Caco-2 (cell line): ENCODE data around the gene SDCCAG8. TPM values are rescaled to one million over a fixed set of nuclear protein-coding genes. Genes with fewer than 3 reads are reported as not detected.

Experiments
- BruUV-seq: library from RNA; stranded (reverse); fragments of 400-500 nt; replicated peaks from 2 replicates; lab custom pipeline; 2021; lab: Mats Ljungman, UMichigan
- CTCF ChIA-PET: fragments of 300-600 bp; sonication (Branson Sonifier 250); formaldehyde crosslinking; loops from one replicate; lab custom pipeline; 2022; ENCODE audit warnings: antibody characterized with exemption; lab: Charles Lee
- POLR2A ChIA-PET: fragments of 300-600 bp; sonication (Branson Sonifier 250); formaldehyde crosslinking; loops from one replicate; lab custom pipeline; 2022; ENCODE audit warnings: antibody characterized with exemption; lab: Charles Lee
- DNase-seq, 2 experiments: peaks; one replicate each; pipeline versions ENCODE4 v3.0.0 to v3.0.0-alpha.2; 2020 to 2022
- H3K27me3 ChIP-seq: replicated peaks from 2 replicates; pipeline ENCODE4 v1.6.0; 2011; ENCODE audit warnings: low read length; ENCODE audit not compliant: control insufficient read depth, insufficient read depth
- H3K36me3 ChIP-seq: 2 replicates; pipeline ENCODE4 v1.5.1; 2011; ENCODE audit warnings: low read length; ENCODE audit not compliant: control insufficient read depth, insufficient read depth
- H3K4me1 ChIP-seq: fragments of 250-450 bp; sonication (Bioruptor Pico); 2 replicates; pipeline ENCODE4 v1.5.1; 2020; ENCODE audit warnings: mild to moderate bottlenecking
- H3K4me3 ChIP-seq: 2 replicates; pipeline ENCODE4 v1.5.1; 2011; ENCODE audit warnings: low read depth, mild to moderate bottlenecking, control low read depth, low read length
- H3K9me3 ChIP-seq: fragments of 250-450 bp; sonication (Bioruptor Pico); 2 replicates; pipeline ENCODE4 v1.5.1; 2020; ENCODE audit warnings: mild to moderate bottlenecking, moderate library complexity
- H3K27ac Mint-ChIP-seq: one replicate; pipeline ENCODE4 v1.8.0; 2022; ENCODE audit warnings: mixed read lengths; ENCODE audit not compliant: unreplicated experiment
- H3K27me3 Mint-ChIP-seq: one replicate; pipeline ENCODE4 v1.8.0; 2022; ENCODE audit warnings: mixed read lengths; ENCODE audit not compliant: insufficient read depth, unreplicated experiment
- H3K36me3 Mint-ChIP-seq: one replicate; pipeline ENCODE4 v1.8.0; 2022; ENCODE audit warnings: mild to moderate bottlenecking, mixed read lengths; ENCODE audit not compliant: insufficient read depth, unreplicated experiment
- H3K4me1 Mint-ChIP-seq: one replicate; pipeline ENCODE4 v1.8.0; 2022; ENCODE audit warnings: low read depth, mixed read lengths; ENCODE audit not compliant: unreplicated experiment
- H3K4me3 Mint-ChIP-seq: one replicate; pipeline ENCODE4 v1.8.0; 2022; ENCODE audit warnings: mild to moderate bottlenecking, moderate library complexity, mixed read lengths; ENCODE audit not compliant: unreplicated experiment
- H3K9me3 Mint-ChIP-seq: one replicate; pipeline ENCODE4 v1.8.0; 2022; ENCODE audit warnings: mixed read lengths; ENCODE audit not compliant: unreplicated experiment
- CTCF ChIP-seq, 2 experiments: fragments of 200-600 bp in 1 of 2; IDR thresholded peaks; 1 replicate in 1 of 2; 2 replicates in 1 of 2; pipeline versions ENCODE4 v1.5.1 to v1.8.0; 2011 to 2022; ENCODE audit warnings: antibody characterized with exemption in 1 of 2, control low read depth in 1 of 2, inconsistent platforms in 1 of 2, low read depth in 1 of 2, low read length in 1 of 2, mild to moderate bottlenecking in 1 of 2, moderate library complexity in 1 of 2; ENCODE audit not compliant: insufficient read depth in 1 of 2, severe bottlenecking in 1 of 2, unreplicated experiment in 1 of 2
- intact Hi-C: fragments of 100-400 bp; cut with micrococcal nuclease; formaldehyde crosslinking; loops from one replicate; pipeline ENCODE4 v1.10.0; 2022; ENCODE audit not compliant: unreplicated experiment
- total RNA-seq: library from RNA; stranded (reverse); gene quantifications from 2 replicates; pipeline ENCODE4 v1.2.3, GENCODE V29; 2022

The SDCCAG8 gene
- total RNA-seq, 1 experiment from 2014 or later: 23.0 TPM

- ChIA-PET POLR2A (no interaction called here), CTCF (no interaction called here)
- Histone ChIP-seq H3K27me3 (no peaks in the 10 kb centered on the region), H3K4me1 (no peaks in the 10 kb centered on the region), H3K36me3 (no peaks in the 10 kb centered on the region), H3K9me3 (no peaks in the 10 kb centered on the region), H3K4me3 (no peak overlapping the region)
- Mint-ChIP-seq H3K36me3 (peaks cover 7% of the 10 kb centered on the region), H3K9me3 (no peaks in the 10 kb centered on the region), H3K27me3 (no peaks in the 10 kb centered on the region), H3K4me1 (no peaks in the 10 kb centered on the region), H3K4me3 (no peak overlapping the region), H3K27ac (no peak overlapping the region)
- intact Hi-C loops: no loop called here
- BruUV-seq: no TSS peak
- no peak for DNase-seq
- no peak for TF ChIP-seq CTCF (IDR thresholded peaks at IDR 0.05; ENCODE audit: insufficient read depth in 1 of 2, low read depth in 1 of 2, low read length in 1 of 2, severe bottlenecking in 1 of 2, unreplicated experiment in 1 of 2)
Measured at GRCh38 chr1:243459059-243459458, 203.2 kb downstream of the SDCCAG8 start.

- no peak for DNase-seq
- Mint-ChIP-seq H3K4me1 (no peaks in the 10 kb centered on the region), H3K4me3 (no peak overlapping the region), H3K36me3 (peaks cover 7% of the 10 kb centered on the region), H3K9me3 (no peaks in the 10 kb centered on the region), H3K27me3 (no peaks in the 10 kb centered on the region), H3K27ac (no peak overlapping the region)
- H3K36me3 ChIP-seq: no peaks in the 10 kb centered on the region
- no peaks in the 10 kb centered on the region for H3K4me1 ChIP-seq
- intact Hi-C loops: no loop called here
- no peaks in the 10 kb centered on the region for H3K27me3 ChIP-seq
- BruUV-seq: no TSS peak
- ChIA-PET POLR2A (no interaction called here), CTCF (no interaction called here)
- TF ChIP-seq CTCF (IDR thresholded peaks at IDR 0.05; ENCODE audit: insufficient read depth in 1 of 2, low read depth in 1 of 2, low read length in 1 of 2, severe bottlenecking in 1 of 2, unreplicated experiment in 1 of 2): no peak
- no peaks in the 10 kb centered on the region for H3K9me3 ChIP-seq
- no peak overlapping the region for H3K4me3 ChIP-seq
Measured at GRCh38 chr1:243461700-243462099, 205.9 kb downstream of the SDCCAG8 start.

DNA sequence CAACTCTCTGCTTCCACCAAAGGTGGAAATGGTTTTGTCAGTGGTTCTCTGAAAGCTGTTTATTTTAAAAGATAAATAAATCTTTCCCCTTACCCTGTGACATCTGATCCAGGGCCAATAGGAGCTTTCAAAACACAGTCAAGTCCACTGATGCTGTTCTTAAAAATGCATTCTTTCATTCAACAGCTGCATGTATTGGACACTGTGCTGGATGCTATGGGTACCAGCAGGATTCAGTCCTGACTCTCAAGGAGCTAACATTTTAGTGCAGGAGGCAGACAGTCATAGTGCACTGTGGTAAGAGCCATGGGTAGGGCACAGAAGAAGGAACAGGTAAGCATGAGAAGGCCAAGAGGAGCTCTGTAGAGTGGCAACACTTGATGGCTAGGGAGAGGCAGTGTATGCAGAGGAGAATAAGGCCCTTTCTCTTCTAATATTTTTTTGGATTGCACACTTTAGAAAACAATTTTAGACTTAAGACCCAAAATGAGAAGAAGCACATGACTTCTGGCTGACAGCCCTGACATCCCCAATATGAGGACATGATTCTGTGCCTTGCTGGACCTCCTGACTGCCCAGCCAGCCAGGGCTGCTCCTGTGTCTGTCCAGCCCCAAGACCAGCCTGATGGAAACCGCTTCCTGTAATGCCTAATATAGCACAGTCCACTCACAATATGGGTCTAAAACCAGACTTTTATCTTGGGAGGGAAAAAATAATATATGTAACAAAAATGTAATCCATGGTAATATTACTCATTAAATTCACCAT, 207.3 kb downstream of the SDCCAG8 start:
- POLR2A ChIA-PET: no interaction called here
- TF ChIP-seq CTCF (IDR thresholded peaks at IDR 0.05; ENCODE audit: insufficient read depth in 1 of 2, low read depth in 1 of 2, low read length in 1 of 2, severe bottlenecking in 1 of 2, unreplicated experiment in 1 of 2): no peak
- H3K9me3 Mint-ChIP-seq: no peaks in the 10 kb centered on the region
- H3K9me3 ChIP-seq: no peaks in the 10 kb centered on the region
- no peaks in the 10 kb centered on the region for H3K36me3 ChIP-seq
- intact Hi-C loops: no loop called here
- H3K4me1 ChIP-seq: no peaks in the 10 kb centered on the region
- no peak overlapping the region for H3K4me3 Mint-ChIP-seq
- no TSS peak for BruUV-seq
- no peaks in the 10 kb centered on the region for H3K27me3 Mint-ChIP-seq
- peaks cover 7% of the 10 kb centered on the region for H3K36me3 Mint-ChIP-seq
- H3K27me3 ChIP-seq: no peaks in the 10 kb centered on the region
- no peak overlapping the region for H3K4me3 ChIP-seq
- H3K4me1 Mint-ChIP-seq: no peaks in the 10 kb centered on the region
- DNase-seq: no peak
- H3K27ac Mint-ChIP-seq: no peak overlapping the region
- CTCF ChIA-PET: interaction anchor here (0.6 kb wide), 1 partner anchor 1466 kb away, joined by 4 read pairs; no protein-coding TSS in a partner anchor
